ENCODE measurements around the gene PRKCB. TPM values are rescaled to one million over a fixed set of nuclear protein-coding genes. Genes with fewer than 3 reads are reported as not detected.

PRKCB gene
- total RNA-seq, 1 donor from 2014 or later, result not detected

- DNase-seq (ENCODE audit: extremely low spot score, unreplicated experiment), result no peak
- no peak for TF ChIP-seq CTCF (IDR thresholded peaks at IDR 0.05)
- Mint-ChIP-seq H3K4me3 (ENCODE audit: unreplicated experiment) (no peak overlapping the region), H3K36me3 (ENCODE audit: unreplicated experiment) (no peaks in the 10 kb centered on the region), H3K27me3 (ENCODE audit: unreplicated experiment) (peaks cover 8% of the 10 kb centered on the region), H3K9me3 (ENCODE audit: unreplicated experiment) (peaks cover 5% of the 10 kb centered on the region), H3K4me1 (ENCODE audit: unreplicated experiment) (no peaks in the 10 kb centered on the region), H3K27ac (ENCODE audit: unreplicated experiment) (no peak overlapping the region)
Observed at GRCh38 chr16:23847948-23848347, 12.2 kb downstream of the PRKCB start.

GRCh38 chr16:23848958-23849357, 13.2 kb downstream of the PRKCB start:
- Mint-ChIP-seq H3K27ac (ENCODE audit: unreplicated experiment) (no peak overlapping the region), H3K4me3 (ENCODE audit: unreplicated experiment) (no peak overlapping the region), H3K27me3 (ENCODE audit: unreplicated experiment) (peaks cover 5% of the 10 kb centered on the region), H3K36me3 (ENCODE audit: unreplicated experiment) (no peaks in the 10 kb centered on the region), H3K9me3 (ENCODE audit: unreplicated experiment) (peaks cover 5% of the 10 kb centered on the region), H3K4me1 (ENCODE audit: unreplicated experiment) (no peaks in the 10 kb centered on the region)
- TF ChIP-seq CTCF (IDR thresholded peaks at IDR 0.05), result no peak
- no peak for DNase-seq (ENCODE audit: extremely low spot score, unreplicated experiment)

GRCh38 chr16:23852794-23853562, 17.2 kb downstream of the PRKCB start:
- Mint-ChIP-seq H3K4me1 (ENCODE audit: unreplicated experiment) (no peaks in the 10 kb centered on the region), H3K27ac (ENCODE audit: unreplicated experiment) (no peak overlapping the region), H3K9me3 (ENCODE audit: unreplicated experiment) (peaks cover 5% of the 10 kb centered on the region), H3K27me3 (ENCODE audit: unreplicated experiment) (peaks cover 9% of the 10 kb centered on the region), H3K36me3 (ENCODE audit: unreplicated experiment) (no peaks in the 10 kb centered on the region), H3K4me3 (ENCODE audit: unreplicated experiment) (no peak overlapping the region)
- no peak for DNase-seq (ENCODE audit: extremely low spot score, unreplicated experiment)
- no peak for TF ChIP-seq CTCF (IDR thresholded peaks at IDR 0.05)

DNA sequence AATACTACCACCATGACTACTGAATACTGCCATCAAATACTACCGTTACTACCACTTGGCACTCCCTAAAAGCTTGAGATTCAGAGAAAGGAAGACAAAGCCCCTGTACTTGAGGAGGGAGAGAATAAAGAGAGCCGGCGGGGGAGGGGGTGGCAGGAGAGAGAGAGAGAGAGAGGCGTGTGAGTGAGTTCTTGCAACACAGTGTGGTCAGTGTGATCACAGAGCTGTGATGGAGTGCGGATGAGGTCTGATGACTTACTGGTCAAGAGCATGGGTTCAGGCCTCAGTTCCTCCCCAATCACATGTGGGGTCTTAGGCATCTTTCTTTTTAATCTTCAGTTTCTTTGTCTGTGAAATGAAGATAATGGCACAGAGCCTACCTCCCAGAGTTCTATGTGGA, 19.2 kb downstream of the PRKCB start:
- H3K27ac Mint-ChIP-seq (ENCODE audit: unreplicated experiment), result no peak overlapping the region
- no peaks in the 10 kb centered on the region for H3K4me1 Mint-ChIP-seq (ENCODE audit: unreplicated experiment)
- H3K9me3 Mint-ChIP-seq (ENCODE audit: unreplicated experiment), result peaks cover 5% of the 10 kb centered on the region
- peaks cover 9% of the 10 kb centered on the region for H3K27me3 Mint-ChIP-seq (ENCODE audit: unreplicated experiment)
- H3K4me3 Mint-ChIP-seq (ENCODE audit: unreplicated experiment), result no peak overlapping the region
- no peak for DNase-seq (ENCODE audit: extremely low spot score, unreplicated experiment)
- no peak for TF ChIP-seq CTCF (IDR thresholded peaks at IDR 0.05)
- H3K36me3 Mint-ChIP-seq (ENCODE audit: unreplicated experiment), result no peaks in the 10 kb centered on the region

DNA sequence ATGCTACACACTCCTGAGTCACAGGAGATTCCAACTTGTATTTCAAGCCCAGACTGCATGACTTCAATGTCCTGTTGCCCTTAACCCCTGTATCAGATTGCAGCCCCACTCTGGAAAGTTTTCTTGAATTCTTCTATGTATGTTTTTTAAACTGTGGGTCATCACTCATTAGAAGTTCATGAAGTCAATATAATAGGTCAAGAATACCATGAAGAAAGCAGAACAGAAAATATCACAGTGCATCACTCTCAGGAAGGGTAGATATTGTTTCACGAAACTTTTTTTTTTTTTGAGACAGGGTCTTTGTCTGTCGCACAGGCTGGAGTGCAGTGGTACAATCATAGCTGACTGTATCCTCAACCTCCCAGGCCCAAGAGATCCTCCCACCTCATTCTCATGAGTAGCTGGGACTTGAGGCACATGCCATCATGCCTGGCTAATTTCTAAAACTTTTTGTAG, 20.5 kb downstream of the PRKCB start:
- peaks cover 5% of the 10 kb centered on the region for H3K9me3 Mint-ChIP-seq (ENCODE audit: unreplicated experiment)
- H3K27ac Mint-ChIP-seq (ENCODE audit: unreplicated experiment), result no peak overlapping the region
- H3K4me1 Mint-ChIP-seq (ENCODE audit: unreplicated experiment), result no peaks in the 10 kb centered on the region
- H3K4me3 Mint-ChIP-seq (ENCODE audit: unreplicated experiment), result no peak overlapping the region
- peaks cover 12% of the 10 kb centered on the region for H3K27me3 Mint-ChIP-seq (ENCODE audit: unreplicated experiment)
- no peak for TF ChIP-seq CTCF (IDR thresholded peaks at IDR 0.05)
- no peaks in the 10 kb centered on the region for H3K36me3 Mint-ChIP-seq (ENCODE audit: unreplicated experiment)
- no peak for DNase-seq (ENCODE audit: extremely low spot score, unreplicated experiment)
